SK-N-SH treated with all-trans-retinoic acid at 6 μM for 48 hours (cell line): ENCODE data around the gene LRRC7.

Experiments
- ATAC-seq: fragments of 200-7000 bp; cut with Tn5 transposase; 3 replicates; pipeline ENCODE4 v1.9.1; 2020; ENCODE audit warnings: mild to moderate bottlenecking, moderate library complexity
- ARNTL ChIP-seq: fragments of 450-650 bp; formaldehyde crosslinking; IDR thresholded peaks from 2 replicates; pipeline ENCODE4 v1.5.0; 2020; ENCODE audit warnings: low read depth, mild to moderate bottlenecking, moderate library complexity, borderline replicate concordance
- BACH2 ChIP-seq: fragments of 250-450 bp; sonication (Bioruptor Pico); IDR thresholded peaks from 2 replicates; pipeline ENCODE4 v1.9.0; 2021; ENCODE audit warnings: mild to moderate bottlenecking, borderline replicate concordance
- CSDC2 ChIP-seq: fragments of 250-450 bp; sonication (Bioruptor Pico); IDR thresholded peaks from 2 replicates; pipeline ENCODE4 v1.5.0; 2020; ENCODE audit warnings: mild to moderate bottlenecking, moderate library complexity
- CSRNP3 ChIP-seq: fragments of 250-450 bp; sonication (Bioruptor Pico); IDR thresholded peaks from 2 replicates; pipeline ENCODE4 v1.5.1; 2021; ENCODE audit warnings: mild to moderate bottlenecking, moderate library complexity
- ESRRG ChIP-seq: fragments of 250-450 bp; sonication (Bioruptor Pico); IDR thresholded peaks from 2 replicates; pipeline ENCODE4 v1.6.1; 2021; ENCODE audit warnings: mild to moderate bottlenecking
- ISL1 ChIP-seq: fragments of 250-450 bp; sonication (Bioruptor Pico); IDR thresholded peaks from 2 replicates; pipeline ENCODE4 v2.1.2; 2022; ENCODE audit warnings: mild to moderate bottlenecking, moderate library complexity
- OSR1 ChIP-seq: fragments of 250-450 bp; sonication (Bioruptor Pico); IDR thresholded peaks from 2 replicates; pipeline ENCODE4 v1.8.0; 2022; ENCODE audit warnings: moderate library complexity, mild to moderate bottlenecking, inconsistent platforms
- PATZ1 ChIP-seq: fragments of 250-450 bp; sonication (Bioruptor Pico); IDR thresholded peaks from 2 replicates; pipeline ENCODE4 v1.8.0; 2020; ENCODE audit warnings: mild to moderate bottlenecking, moderate library complexity, borderline replicate concordance
- POU6F1 ChIP-seq: fragments of 250-450 bp; sonication (Bioruptor Pico); IDR thresholded peaks from 2 replicates; pipeline ENCODE4 v1.8.0; 2021; ENCODE audit warnings: low read depth, mild to moderate bottlenecking, moderate library complexity, borderline replicate concordance
- RARB ChIP-seq: fragments of 250-450 bp; sonication (Bioruptor Pico); IDR thresholded peaks from 2 replicates; pipeline ENCODE4 v1.8.0; 2021; ENCODE audit warnings: mild to moderate bottlenecking, moderate library complexity
- SNAI2 ChIP-seq: fragments of 250-450 bp; sonication (Bioruptor Pico); IDR thresholded peaks from 2 replicates; pipeline ENCODE4 v1.5.0; 2020; ENCODE audit warnings: mild to moderate bottlenecking, moderate library complexity
- TCF4 ChIP-seq: fragments of 250-450 bp; sonication (Bioruptor Pico); IDR thresholded peaks from 2 replicates; pipeline ENCODE4 v1.8.0; 2021; ENCODE audit warnings: mild to moderate bottlenecking, moderate library complexity, borderline replicate concordance
- TOX ChIP-seq: fragments of 250-450 bp; sonication (Bioruptor Pico); IDR thresholded peaks from 2 replicates; pipeline ENCODE4 v1.8.0; 2021; ENCODE audit warnings: mild to moderate bottlenecking, moderate library complexity, borderline replicate concordance
- TSHZ2 ChIP-seq: fragments of 250-450 bp; sonication (Bioruptor Pico); IDR thresholded peaks from 2 replicates; pipeline ENCODE4 v1.5.0; 2020; ENCODE audit warnings: mild to moderate bottlenecking, moderate library complexity
- ZC3H10 ChIP-seq: fragments of 250-450 bp; sonication (Bioruptor Pico); IDR thresholded peaks from 2 replicates; pipeline ENCODE4 v1.5.1; 2021; ENCODE audit warnings: mild to moderate bottlenecking, moderate library complexity
- ZFP30 ChIP-seq: fragments of 450-650 bp; formaldehyde crosslinking; IDR thresholded peaks from 2 replicates; pipeline ENCODE4 v1.5.0; 2022; ENCODE audit warnings: mild to moderate bottlenecking, moderate library complexity
- ZNF565 ChIP-seq: fragments of 450-650 bp; formaldehyde crosslinking; conservative IDR thresholded peaks from 2 replicates; pipeline ENCODE4 v1.5.0; 2020; ENCODE audit warnings: low read depth, mild to moderate bottlenecking, moderate library complexity
- ZNF70 ChIP-seq: fragments of 450-650 bp; formaldehyde crosslinking; IDR thresholded peaks from 2 replicates; pipeline ENCODE4 v1.5.0; 2020; ENCODE audit warnings: mild to moderate bottlenecking, moderate library complexity
- ZNF8 ChIP-seq: fragments of 450-650 bp; formaldehyde crosslinking; IDR thresholded peaks from 2 replicates; pipeline ENCODE4 v1.5.0; 2020; ENCODE audit warnings: mild to moderate bottlenecking, moderate library complexity
- TF ChIP-seq, protein P1 (sequence below): fragments of 250-450 bp; sonication (Bioruptor Pico); IDR thresholded peaks from 2 replicates; pipeline ENCODE4 v1.5.1; 2020; ENCODE audit warnings: low read depth, mild to moderate bottlenecking, moderate library complexity

The LRRC7 gene

GRCh38 chr1:69834336-69834735, 266.6 kb downstream of the LRRC7 start (continued):
- TF ChIP-seq CSRNP3 (CRISPR knock-in tag) = no peak
- TF ChIP-seq TSHZ2 (CRISPR knock-in tag) = no peak
- no peak for TF ChIP-seq CSDC2 (CRISPR knock-in tag)
- no peak for TF ChIP-seq ZNF565 (CRISPR knock-in tag)

DNA sequence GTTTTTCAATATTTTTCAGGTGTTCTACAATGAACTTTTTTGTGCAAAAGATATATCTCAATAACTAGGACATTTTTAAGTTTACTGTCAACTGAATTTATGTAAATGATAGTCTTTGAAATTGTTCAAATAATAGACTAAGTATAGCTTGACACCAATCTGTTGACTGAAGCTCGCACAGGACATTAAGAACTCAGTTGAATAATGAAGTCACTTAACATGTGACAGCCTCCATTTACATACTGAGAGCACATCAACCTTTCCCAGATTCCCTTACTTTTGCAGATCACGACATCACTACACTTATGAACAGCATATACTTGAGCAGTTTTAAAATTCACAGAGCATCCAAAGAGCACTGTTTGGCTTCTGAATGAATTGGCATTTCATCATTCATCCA, 268.2 kb downstream of the LRRC7 start:
- no peak for TF ChIP-seq PATZ1
- TF ChIP-seq CSRNP3 (CRISPR knock-in tag) = no peak
- TF ChIP-seq TSHZ2 (CRISPR knock-in tag) = no peak
- no peak for TF ChIP-seq ESRRG
- TF ChIP-seq TCF4 (CRISPR knock-in tag) = no peak
- no peak for TF ChIP-seq ZC3H10 (CRISPR knock-in tag)
- TF ChIP-seq RARB (CRISPR knock-in tag) = no peak
- TF ChIP-seq ZNF70 (CRISPR knock-in tag) = no peak
- no peak for TF ChIP-seq BACH2 (CRISPR knock-in tag)
- no peak for TF ChIP-seq OSR1 (CRISPR knock-in tag)
- TF ChIP-seq, protein P1, sequence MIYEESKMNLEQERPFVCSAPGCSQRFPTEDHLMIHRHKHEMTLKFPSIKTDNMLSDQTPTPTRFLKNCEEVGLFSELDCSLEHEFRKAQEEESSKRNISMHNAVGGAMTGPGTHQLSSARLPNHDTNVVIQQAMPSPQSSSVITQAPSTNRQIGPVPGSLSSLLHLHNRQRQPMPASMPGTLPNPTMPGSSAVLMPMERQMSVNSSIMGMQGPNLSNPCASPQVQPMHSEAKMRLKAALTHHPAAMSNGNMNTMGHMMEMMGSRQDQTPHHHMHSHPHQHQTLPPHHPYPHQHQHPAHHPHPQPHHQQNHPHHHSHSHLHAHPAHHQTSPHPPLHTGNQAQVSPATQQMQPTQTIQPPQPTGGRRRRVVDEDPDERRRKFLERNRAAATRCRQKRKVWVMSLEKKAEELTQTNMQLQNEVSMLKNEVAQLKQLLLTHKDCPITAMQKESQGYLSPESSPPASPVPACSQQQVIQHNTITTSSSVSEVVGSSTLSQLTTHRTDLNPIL (CRISPR knock-in tag) = no peak
- TF ChIP-seq, all 23 proteins: peak for 0
- no peak for ATAC-seq

DNA sequence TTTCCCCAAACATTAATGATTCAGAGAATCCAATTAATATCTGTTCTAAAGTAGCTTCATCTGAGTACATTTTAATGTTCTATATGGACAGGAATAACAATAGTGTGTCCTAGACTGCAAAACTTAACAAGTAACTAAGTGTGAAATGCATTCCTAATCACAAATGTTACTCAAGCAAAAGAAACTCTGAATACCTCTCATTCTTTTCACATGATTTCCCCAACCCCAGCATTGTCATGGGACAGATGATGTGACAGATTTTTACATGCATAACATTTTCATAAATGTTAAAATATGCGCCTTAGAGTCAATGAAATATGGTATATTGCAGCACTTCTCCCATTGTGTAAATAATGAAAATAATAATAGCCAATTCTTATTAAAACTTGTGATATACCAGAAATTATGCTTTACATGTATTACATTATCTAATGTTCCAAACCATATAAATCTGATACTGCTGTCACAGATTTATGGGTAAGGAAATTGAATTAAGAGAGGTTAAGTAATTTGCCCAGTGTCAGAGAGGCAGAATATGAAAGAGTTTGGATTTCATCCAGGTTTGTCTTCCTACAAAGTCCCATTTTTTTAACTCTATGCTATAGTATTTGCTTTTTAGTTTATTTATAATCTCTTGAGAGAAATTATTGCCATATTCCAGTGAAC, 269.4 kb downstream of the LRRC7 start:
- TF ChIP-seq RARB (CRISPR knock-in tag) (no peak), ISL1 (peak; percentile 81)
- TF ChIP-seq, all 23 proteins: peak for 1
- no peak for ATAC-seq

DNA sequence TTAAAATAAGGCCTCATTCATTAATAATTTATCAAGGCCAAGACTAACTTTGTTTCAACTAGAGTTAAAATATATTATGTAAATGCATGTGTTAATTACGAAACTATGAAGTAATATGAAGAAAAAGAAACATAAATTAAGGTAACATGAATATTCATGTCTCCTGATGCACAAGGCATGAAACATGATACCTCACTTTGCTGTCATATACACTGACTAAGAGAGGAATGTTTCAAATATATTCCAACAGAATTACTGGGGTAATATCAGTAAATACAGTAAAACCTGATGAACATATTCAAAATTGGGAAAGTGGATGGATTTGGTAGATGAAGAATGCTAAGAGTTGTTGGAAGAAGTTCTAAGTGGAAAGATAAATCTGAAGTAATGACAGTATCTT, 274.6 kb downstream of the LRRC7 start:
- no peak for ATAC-seq
- TF ChIP-seq PATZ1 = no peak
- no peak for TF ChIP-seq TOX
- no peak for TF ChIP-seq CSDC2 (CRISPR knock-in tag)
- TF ChIP-seq POU6F1 = no peak
- TF ChIP-seq ZNF8 = no peak
- no peak for TF ChIP-seq ZFP30 (CRISPR knock-in tag)
- TF ChIP-seq ARNTL = no peak
- no peak for TF ChIP-seq SNAI2
- TF ChIP-seq ESRRG = no peak
